Liver (tissue), 3 donors: Measurements from ENCODE around the gene ME2.

ENCODE experiments used
- CTCF ChIP-seq: fragments of 150-350 bp; IDR thresholded peaks from 2 replicates; pipeline ENCODE4 v1.5.1; 2017; ENCODE audit warnings: improper control_type of control experiment, low read depth, low read length; ENCODE audit not compliant: missing input control
- EGR1 ChIP-seq, 2 donors: IDR thresholded peaks; 2 replicates each; pipeline ENCODE4 v1.6.1; 2016 to 2018; ENCODE audit warnings: antibody characterized with exemption in 2 of 2, low read depth in 2 of 2
- FOXA1 ChIP-seq: IDR thresholded peaks from 2 replicates; pipeline ENCODE4 v1.6.1; 2016; ENCODE audit warnings: antibody characterized with exemption
- GABPA ChIP-seq, 2 donors: IDR thresholded peaks in 1 of 2; conservative IDR thresholded peaks in 1 of 2; 2 replicates each; pipeline ENCODE4 v1.6.1; 2016; ENCODE audit warnings: antibody characterized with exemption in 2 of 2, mild to moderate bottlenecking in 1 of 2, moderate library complexity in 1 of 2
- JUND ChIP-seq, 2 donors: IDR thresholded peaks; 2 replicates each; pipeline ENCODE4 v1.6.1; 2016; ENCODE audit warnings: antibody characterized with exemption in 2 of 2
- MAX ChIP-seq: IDR thresholded peaks from 2 replicates; pipeline ENCODE4 v1.6.1; 2016; ENCODE audit warnings: antibody characterized with exemption
- NR2F2 ChIP-seq: IDR thresholded peaks from 2 replicates; pipeline ENCODE4 v1.6.1; 2016; ENCODE audit warnings: antibody characterized with exemption
- RAD21 ChIP-seq, 2 donors: IDR thresholded peaks; 2 replicates each; pipeline ENCODE4 v1.6.1; 2016; ENCODE audit warnings: antibody characterized with exemption in 2 of 2, mild to moderate bottlenecking in 2 of 2
- REST ChIP-seq: IDR thresholded peaks from 2 replicates; pipeline ENCODE4 v1.6.1; 2016; ENCODE audit warnings: antibody characterized with exemption, mild to moderate bottlenecking
- RXRA ChIP-seq, 2 donors: IDR thresholded peaks; 2 replicates each; pipeline ENCODE4 v1.6.1; 2017 to 2018; ENCODE audit warnings: antibody characterized with exemption in 2 of 2, mild to moderate bottlenecking in 1 of 2
- SP1 ChIP-seq: IDR thresholded peaks from 2 replicates; pipeline ENCODE4 v1.6.1; 2018; ENCODE audit warnings: antibody characterized with exemption, mild to moderate bottlenecking
- TAF1 ChIP-seq: conservative IDR thresholded peaks from 2 replicates; pipeline ENCODE4 v1.6.1; 2016; ENCODE audit warnings: antibody characterized with exemption, mild to moderate bottlenecking
- YY1 ChIP-seq: IDR thresholded peaks from 2 replicates; pipeline ENCODE4 v1.6.1; 2016; ENCODE audit warnings: antibody characterized with exemption, mild to moderate bottlenecking
- donor health status: healthy.
- donor health status: healthy.

- TF ChIP-seq EGR1 (IDR thresholded peaks at IDR 0.05; ENCODE audit: low read depth in 2 of 2) (no peak), YY1 (no peak), TAF1 (no peak), CTCF (no peak), GABPA (IDR thresholded peaks at IDR 0.05 in 1 of 2, conservative IDR thresholded peaks at IDR 0.05 in 1 of 2) (no peak), RXRA (IDR thresholded peaks at IDR 0.05) (no peak), MAX (no peak), JUND (IDR thresholded peaks at IDR 0.05) (no peak), REST (no peak), RAD21 (IDR thresholded peaks at IDR 0.05) (no peak), NR2F2 (no peak), FOXA1 (no peak), SP1 (no peak)
These were observed 8.6 kb upstream of the ME2 start for GRCh38 chr18:50870138-50870845.
